ENCODE data around the gene ATP13A4.

DNA sequence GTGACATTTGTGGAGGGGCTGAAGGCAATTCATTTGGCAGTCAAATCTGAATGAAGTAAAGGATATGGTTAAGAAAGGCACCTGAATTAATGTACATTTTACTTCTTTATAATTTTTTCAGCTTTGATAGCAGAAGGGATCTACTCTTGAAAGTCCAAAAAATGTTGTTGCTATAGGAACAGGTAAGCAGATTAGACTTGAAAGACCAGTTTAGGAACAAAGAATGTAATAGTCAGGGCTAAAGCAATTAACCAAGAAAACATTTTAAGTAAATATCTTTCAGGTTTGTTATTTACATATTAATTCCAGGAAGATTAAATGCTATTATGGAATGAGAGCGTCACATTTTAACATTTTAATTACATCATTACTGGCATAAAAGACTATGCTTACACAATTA is 1.1 kb downstream of the ATP13A4 start:
- TF ChIP-seq, protein P1, sequence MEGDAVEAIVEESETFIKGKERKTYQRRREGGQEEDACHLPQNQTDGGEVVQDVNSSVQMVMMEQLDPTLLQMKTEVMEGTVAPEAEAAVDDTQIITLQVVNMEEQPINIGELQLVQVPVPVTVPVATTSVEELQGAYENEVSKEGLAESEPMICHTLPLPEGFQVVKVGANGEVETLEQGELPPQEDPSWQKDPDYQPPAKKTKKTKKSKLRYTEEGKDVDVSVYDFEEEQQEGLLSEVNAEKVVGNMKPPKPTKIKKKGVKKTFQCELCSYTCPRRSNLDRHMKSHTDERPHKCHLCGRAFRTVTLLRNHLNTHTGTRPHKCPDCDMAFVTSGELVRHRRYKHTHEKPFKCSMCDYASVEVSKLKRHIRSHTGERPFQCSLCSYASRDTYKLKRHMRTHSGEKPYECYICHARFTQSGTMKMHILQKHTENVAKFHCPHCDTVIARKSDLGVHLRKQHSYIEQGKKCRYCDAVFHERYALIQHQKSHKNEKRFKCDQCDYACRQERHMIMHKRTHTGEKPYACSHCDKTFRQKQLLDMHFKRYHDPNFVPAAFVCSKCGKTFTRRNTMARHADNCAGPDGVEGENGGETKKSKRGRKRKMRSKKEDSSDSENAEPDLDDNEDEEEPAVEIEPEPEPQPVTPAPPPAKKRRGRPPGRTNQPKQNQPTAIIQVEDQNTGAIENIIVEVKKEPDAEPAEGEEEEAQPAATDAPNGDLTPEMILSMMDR (IDR thresholded peaks at IDR 0.05; ENCODE audit: low read depth, low read length), result no peak
- TF ChIP-seq EZH2phosphoT487 (IDR thresholded peaks at IDR 0.05; ENCODE audit: low read depth), result no peak

Measured in OCI-LY3 (cell line).